RWPE1 (cell line): ENCODE measurements around the gene DACT3.

Experiments used
- CTCF ChIA-PET: fragments of 350-600 bp; sonication (Branson Sonifier 250); formaldehyde crosslinking; extraction: SDS; loops from one replicate; lab custom pipeline; 2021; lab: Yijun Ruan, JAX
- POLR2A ChIA-PET: fragments of 400-600 bp; formaldehyde crosslinking; extraction: SDS; loops from one replicate; lab custom pipeline; 2020; ENCODE audit warnings: antibody characterized with exemption; ENCODE audit not compliant: low non-redundant PET; lab: Yijun Ruan, JAX
- DNase-seq: peaks from one replicate; pipeline ENCODE4 v3.0.0; 2012; ENCODE audit warnings: low spot score
- H3K27ac ChIP-seq: fragments of 450-650 bp; 2 replicates; pipeline ENCODE4 v1.5.1; 2017
- TF ChIP-seq, protein P1 (sequence below): fragments of 450-650 bp; conservative IDR thresholded peaks from 2 replicates; pipeline ENCODE4 v1.5.1; 2017; ENCODE audit warnings: low read depth, mild to moderate bottlenecking

DACT3 gene

DNA sequence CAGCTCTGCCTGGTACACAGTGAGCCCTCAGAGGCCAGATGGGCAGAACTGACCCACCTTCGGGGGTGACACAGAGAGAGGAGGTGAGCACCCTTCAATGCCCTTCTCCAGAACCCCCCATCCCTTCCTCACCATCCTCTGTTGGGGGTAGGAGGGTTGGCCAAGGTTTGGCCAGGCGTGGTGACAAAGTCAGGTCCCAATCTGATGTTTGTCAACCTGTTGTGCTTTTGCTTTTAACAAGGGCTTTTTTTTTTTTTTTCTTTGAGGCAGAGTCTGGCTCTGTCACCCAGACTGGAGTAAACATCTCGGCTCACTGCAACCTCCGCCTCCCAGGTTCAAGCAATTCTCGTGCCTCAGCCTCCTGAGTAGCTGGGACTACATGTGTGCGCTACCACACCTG is 43.4 kb downstream of the DACT3 start:
- H3K27ac ChIP-seq = no peak overlapping the region
- CTCF ChIA-PET = interaction anchor here (0.6 to 3.0 kb wide), 9 partner anchors 10 to 377 kb away, joined by 3 to 45 read pairs (median 3); partner anchors contain the start of gene DACT3
- DNase-seq = no peak
- POLR2A ChIA-PET = interaction anchor here (0.7 kb wide), 1 partner anchor 17 kb away, joined by 4 read pairs; no protein-coding TSS in a partner anchor
- TF ChIP-seq, protein P1, sequence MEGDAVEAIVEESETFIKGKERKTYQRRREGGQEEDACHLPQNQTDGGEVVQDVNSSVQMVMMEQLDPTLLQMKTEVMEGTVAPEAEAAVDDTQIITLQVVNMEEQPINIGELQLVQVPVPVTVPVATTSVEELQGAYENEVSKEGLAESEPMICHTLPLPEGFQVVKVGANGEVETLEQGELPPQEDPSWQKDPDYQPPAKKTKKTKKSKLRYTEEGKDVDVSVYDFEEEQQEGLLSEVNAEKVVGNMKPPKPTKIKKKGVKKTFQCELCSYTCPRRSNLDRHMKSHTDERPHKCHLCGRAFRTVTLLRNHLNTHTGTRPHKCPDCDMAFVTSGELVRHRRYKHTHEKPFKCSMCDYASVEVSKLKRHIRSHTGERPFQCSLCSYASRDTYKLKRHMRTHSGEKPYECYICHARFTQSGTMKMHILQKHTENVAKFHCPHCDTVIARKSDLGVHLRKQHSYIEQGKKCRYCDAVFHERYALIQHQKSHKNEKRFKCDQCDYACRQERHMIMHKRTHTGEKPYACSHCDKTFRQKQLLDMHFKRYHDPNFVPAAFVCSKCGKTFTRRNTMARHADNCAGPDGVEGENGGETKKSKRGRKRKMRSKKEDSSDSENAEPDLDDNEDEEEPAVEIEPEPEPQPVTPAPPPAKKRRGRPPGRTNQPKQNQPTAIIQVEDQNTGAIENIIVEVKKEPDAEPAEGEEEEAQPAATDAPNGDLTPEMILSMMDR = no peak

DNA sequence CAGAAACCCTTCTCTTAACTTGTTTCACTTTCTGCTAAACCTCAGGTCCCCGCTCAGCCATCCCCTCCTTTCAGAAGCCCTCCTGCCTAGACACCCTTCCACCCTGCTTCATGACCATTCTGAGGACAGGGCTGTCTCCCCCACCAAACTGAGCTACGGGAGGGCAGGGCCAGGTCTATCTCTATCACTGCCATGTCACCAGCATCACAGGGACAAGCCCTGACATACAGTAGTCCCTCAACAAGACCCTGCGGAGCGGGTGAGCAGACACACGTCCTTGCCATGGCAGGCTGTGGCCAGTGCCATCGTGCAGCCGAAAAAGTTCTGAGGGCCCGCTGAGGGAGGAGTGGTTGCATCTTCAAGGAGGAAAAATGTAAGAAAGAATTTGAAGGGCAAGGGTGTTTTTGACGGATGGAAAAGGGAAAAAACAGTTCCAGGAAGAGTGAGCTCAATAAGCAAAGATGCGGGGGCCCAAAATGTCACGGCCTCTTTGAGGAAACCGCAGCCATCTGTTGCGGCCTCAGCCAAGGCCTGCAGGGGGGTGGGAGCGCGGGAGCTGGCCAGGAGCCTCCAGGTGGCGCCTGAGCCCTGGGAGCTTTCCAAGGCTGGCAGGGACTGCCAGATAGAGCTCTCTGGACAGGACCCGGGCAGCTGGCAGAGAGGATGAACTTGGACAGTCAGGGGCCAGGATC is 44.2 kb downstream of the DACT3 start:
- ChIA-PET CTCF (interaction anchor here (0.6 to 3.0 kb wide), 11 partner anchors 10 to 378 kb away, joined by 3 to 45 read pairs (median 3); partner anchors contain the start of gene DACT3), POLR2A (interaction anchor here (0.5 kb wide), 1 partner anchor 112 kb away, joined by 3 read pairs; no protein-coding TSS in a partner anchor)
- H3K27ac ChIP-seq = no peak overlapping the region
- DNase-seq = peak; percentile 64
- TF ChIP-seq, protein P1 = peak; percentile 68

DNA sequence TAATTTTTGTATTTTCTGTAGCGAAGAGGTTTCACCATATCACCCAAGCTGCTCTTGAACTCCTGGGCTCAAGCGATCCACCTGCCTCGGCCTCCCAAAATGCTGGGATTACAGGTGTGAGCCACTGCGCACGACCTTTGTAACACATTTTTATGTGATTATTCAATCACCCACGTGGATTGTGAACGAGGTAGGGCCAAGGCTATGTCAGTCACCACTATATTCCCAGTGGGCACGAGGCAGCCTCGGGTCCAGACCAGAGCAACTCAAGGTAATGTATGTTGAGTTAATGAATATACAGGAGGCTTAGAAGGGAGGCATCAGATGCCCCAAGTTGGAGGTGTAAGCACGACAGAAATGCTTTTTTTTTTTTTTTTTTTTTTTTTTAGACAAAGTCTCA is 45.0 kb downstream of the DACT3 start:
- POLR2A ChIA-PET = no interaction called here
- CTCF ChIA-PET = interaction anchor here (0.6 to 3.0 kb wide), 6 partner anchors 27 to 224 kb away, joined by 3 to 45 read pairs (median 4); partner anchors contain the start of gene DACT3
- TF ChIP-seq, protein P1 = no peak
- H3K27ac ChIP-seq = no peak overlapping the region
- DNase-seq = no peak

DNA sequence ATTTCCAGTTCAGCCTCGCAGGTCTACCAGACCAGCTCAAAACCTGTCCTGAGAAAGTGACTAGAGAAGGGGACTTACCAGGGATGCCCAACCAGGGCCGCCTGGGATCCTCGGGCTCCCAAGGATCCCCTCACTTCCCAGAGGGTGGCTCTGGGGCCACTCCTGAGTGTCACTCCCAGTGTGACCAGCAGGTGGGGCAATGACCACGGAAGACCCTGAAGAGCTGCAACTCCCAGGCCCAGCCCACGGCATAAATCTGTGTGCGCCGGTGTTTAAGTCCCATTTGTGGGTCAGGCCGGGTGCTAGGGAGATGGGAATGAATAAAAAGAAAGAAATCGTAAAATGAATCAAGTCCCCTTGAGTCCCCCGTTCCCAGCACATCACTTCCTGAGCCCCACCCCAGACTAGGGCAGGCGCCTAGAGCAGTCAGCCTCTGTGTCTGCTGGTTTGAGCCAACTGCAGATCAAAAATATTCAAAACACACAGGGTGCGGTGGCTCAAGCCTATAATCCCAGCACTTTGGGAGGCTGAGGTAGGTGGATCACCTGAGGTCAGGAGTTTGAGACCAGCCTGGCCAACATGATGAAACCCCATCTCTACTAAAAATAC is 46.8 kb downstream of the DACT3 start:
- TF ChIP-seq, protein P1 = peak; percentile 90
- ChIA-PET POLR2A (no interaction called here), CTCF (interaction anchor here (0.5 to 1.3 kb wide), 21 partner anchors 8 to 254 kb away, joined by 3 to 8 read pairs (median 3); partner anchors contain the start of genes DACT3 and PTGIR)
- no peak overlapping the region for H3K27ac ChIP-seq
- DNase-seq = peak; percentile 82

DNA sequence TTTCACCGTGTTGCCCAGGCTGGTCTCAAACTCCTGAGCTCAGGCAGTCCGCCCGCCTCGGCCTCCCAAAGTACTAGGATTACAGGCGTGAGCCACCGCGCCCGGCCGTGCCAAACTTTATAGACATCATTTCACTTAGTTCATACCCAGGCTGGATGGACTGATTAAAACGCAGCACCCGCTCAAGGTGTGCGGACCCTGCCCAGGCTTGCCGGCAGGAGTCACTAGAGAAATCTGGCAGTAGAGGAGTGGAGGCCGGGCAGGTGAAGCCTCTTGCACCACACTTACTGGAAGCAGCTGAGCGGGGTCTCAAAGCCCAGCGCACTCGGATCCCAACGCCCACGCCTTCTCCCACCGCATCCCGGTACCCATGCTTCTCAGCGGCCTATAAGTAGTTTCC is 47.5 kb downstream of the DACT3 start:
- ChIA-PET POLR2A (no interaction called here), CTCF (interaction anchor here (0.6 to 2.5 kb wide), 10 partner anchors 9 to 254 kb away, joined by 3 to 15 read pairs (median 4); partner anchors contain the start of genes DACT3 and PTGIR)
- DNase-seq = no peak
- no peak overlapping the region for H3K27ac ChIP-seq
- TF ChIP-seq, protein P1 = no peak

DNA sequence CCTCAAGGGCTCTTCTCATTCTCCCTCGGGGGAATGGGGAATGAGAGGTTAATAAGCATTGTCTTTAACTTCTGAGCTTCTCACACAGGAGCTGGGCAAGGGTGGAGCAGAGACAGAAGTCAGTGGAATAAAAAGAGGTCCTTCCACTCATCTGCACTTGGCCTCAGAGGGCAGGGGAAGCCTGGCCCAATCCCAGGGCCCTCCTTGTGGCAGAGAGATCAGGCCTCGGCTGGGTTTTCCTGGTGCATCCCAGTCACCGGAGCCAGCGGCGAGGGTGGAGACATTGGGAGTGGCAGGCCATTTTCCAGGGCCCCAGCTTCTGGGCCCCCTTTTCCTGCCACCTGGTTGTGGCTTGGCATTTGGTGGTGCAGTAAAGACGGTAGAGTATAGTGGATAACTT is 49.2 kb downstream of the DACT3 start:
- DNase-seq = no peak
- ChIA-PET POLR2A (no interaction called here), CTCF (interaction anchor here (1.5 to 2.5 kb wide), 2 partner anchors 20 to 50 kb away, joined by 4 to 15 read pairs; partner anchors contain the start of gene DACT3)
- H3K27ac ChIP-seq = peak overlapping the region; percentile 17; the same call in 1 of the 2 replicates
- TF ChIP-seq, protein P1 = no peak
